ENCODE results near the gene BORCS8.

- TF ChIP-seq CTCF (IDR thresholded peaks at IDR 0.05; ENCODE audit: poor library complexity, severe bottlenecking) (no peak), POLR2AphosphoS5 (IDR thresholded peaks at IDR 0.05) (no peak), RAD21 (conservative IDR thresholded peaks at IDR 0.05) (no peak), MXI1 (conservative IDR thresholded peaks at IDR 0.05; ENCODE audit: poor library complexity, severe bottlenecking) (no peak), EZH2 (IDR thresholded peaks at IDR 0.05; ENCODE audit: borderline replicate concordance, insufficient read depth, low read length, poor library complexity, severe bottlenecking) (no peak)
These were observed 13.8 kb upstream of the BORCS8 start for GRCh38 chr19:19205416-19206410.

Measured in neural cell (in vitro differentiated cells).